NT2/D1 (cell line): ENCODE data around the gene IMPDH2.

Experiments used
- YY1 ChIP-seq: IDR thresholded peaks from 2 replicates; pipeline ENCODE4 v1.6.1; 2011; ENCODE audit not compliant: insufficient read length, insufficient read depth
- ZNF274 ChIP-seq: IDR thresholded peaks from 2 replicates; pipeline ENCODE4 v1.6.1; 2011; ENCODE audit warnings: mild to moderate bottlenecking, low read depth, low read length

- TF ChIP-seq YY1 (no peak), ZNF274 (no peak)
Observed at GRCh38 chr3:49057268-49057667, 28.1 kb upstream of the IMPDH2 start.
